Placental pericyte (primary cell): Measurements from ENCODE around the gene NEK2. TPM values are rescaled to one million over a fixed set of nuclear protein-coding genes. Genes with fewer than 3 reads are reported as not detected.

Experiments used
- total RNA-seq: library from RNA; depleted of rRNA; stranded (reverse); fragments of >200 nt; gene quantifications from 2 replicates; pipeline ENCODE4 v1.2.3, GENCODE V29; 2012

Gene NEK2
- 0.44 and 36.2 TPM in 2 replicates for total RNA-seq

GRCh38 chr1:211675230-211676105 is at the start of gene NEK2:
Gene NEK2 (minus strand): TSS chr1:211675621. CDS start chr1:211675479, 142 bp downstream.

Other genes with a start within 250 kb of the NEK2 start
- not detected in 2 replicates for gene RD3, start 183.5 kb downstream of the NEK2 start, total RNA-seq
- gene SLC30A1, start 96.5 kb downstream of the NEK2 start, total RNA-seq = 21.3 and 27.6 TPM in 2 replicates
- 23.6 and 43.8 TPM in 2 replicates for gene LPGAT1, start 155.1 kb upstream of the NEK2 start, total RNA-seq